HTR-8/SVneo (cell line): ENCODE measurements around the gene PTP4A1.
"Not testable (repeated sequence)": the region's sequence is repeated elsewhere in the genome, so short reads cannot be mapped to it uniquely, and the experiment has no call there.

Experiments used
- DNase-seq: peaks from one replicate; pipeline ENCODE4 v3.0.0; 2011; ENCODE audit warnings: low spot score, mixed read lengths; ENCODE audit not compliant: insufficient read length
- FAIRE-seq: peaks from 2 replicates; lab custom pipeline; 2011; peaks lifted over from hg19 to GRCh38; lab: Jason Lieb, UNC

PTP4A1 gene

GRCh38 chr6:63579937-63580703, 7.8 kb downstream of the PTP4A1 start:
- DNase-seq (no peak), FAIRE-seq (no peak)

DNA sequence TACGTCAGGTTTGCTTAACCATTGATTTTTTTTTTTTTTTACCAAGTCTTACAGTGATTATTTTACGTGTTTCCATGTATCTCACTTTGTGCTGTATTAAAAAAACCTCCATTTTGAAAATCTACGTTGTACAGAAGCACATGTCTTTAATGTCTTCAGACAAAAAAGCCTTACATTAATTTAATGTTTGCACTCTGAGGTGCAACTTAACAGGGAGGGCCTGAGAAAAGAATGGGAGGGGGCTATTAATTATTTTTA, 8.4 kb downstream of the PTP4A1 start:
- no peak for FAIRE-seq

GRCh38 chr6:63581355-63582013, 9.2 kb downstream of the PTP4A1 start:
- FAIRE-seq = no peak
- DNase-seq = no peak

More for the DNA sequence above, 8.4 kb downstream of the PTP4A1 start:
- DNase-seq = no peak

- DNase-seq (no peak), FAIRE-seq (no peak)
These were observed 10.4 kb downstream of the PTP4A1 start for GRCh38 chr6:63582579-63583231.

GRCh38 chr6:63584125-63584514, 11.8 kb downstream of the PTP4A1 start:
- DNase-seq (no peak), FAIRE-seq (no peak)

- no peak for FAIRE-seq
- DNase-seq = no peak
These were observed 12.3 kb downstream of the PTP4A1 start for GRCh38 chr6:63584566-63584965.

DNA sequence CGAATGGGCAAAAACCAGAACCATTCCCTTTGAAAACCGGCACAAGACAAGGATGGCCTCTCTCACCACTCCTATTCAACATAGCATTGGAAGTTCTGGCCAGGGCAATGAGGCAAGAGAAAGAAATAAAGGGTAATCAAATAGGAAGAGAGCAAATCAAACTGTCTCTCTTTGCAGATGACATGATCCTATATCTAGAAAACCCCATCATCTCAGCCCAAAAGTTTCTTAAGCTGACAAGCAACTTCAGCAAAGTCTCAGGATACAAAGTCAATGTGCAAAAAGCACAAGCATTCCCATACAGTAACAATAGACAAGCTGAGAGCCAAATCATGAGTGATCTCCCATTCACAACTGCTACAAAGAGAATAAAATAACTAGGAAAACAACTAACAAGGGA, 13.4 kb downstream of the PTP4A1 start:
- not testable (repeated sequence) for DNase-seq, FAIRE-seq

GRCh38 chr6:63589952-63590411, 17.7 kb downstream of the PTP4A1 start:
- DNase-seq (no peak), FAIRE-seq (no peak)

- no peak for DNase-seq
- FAIRE-seq = no peak
These were observed 20.6 kb downstream of the PTP4A1 start for GRCh38 chr6:63592886-63593285.

GRCh38 chr6:63597141-63598048, 25.1 kb downstream of the PTP4A1 start:
- no peak for FAIRE-seq

GRCh38 chr6:63598049-63599036, 26.1 kb downstream of the PTP4A1 start:
- DNase-seq (peak; percentile 69), FAIRE-seq (peak; percentile 74)

More at GRCh38 chr6:63597141-63598048, 25.1 kb downstream of the PTP4A1 start:
- DNase-seq = no peak

- DNase-seq (no peak), FAIRE-seq (no peak)
These were observed 27.0 kb downstream of the PTP4A1 start for GRCh38 chr6:63599243-63599642.

DNA sequence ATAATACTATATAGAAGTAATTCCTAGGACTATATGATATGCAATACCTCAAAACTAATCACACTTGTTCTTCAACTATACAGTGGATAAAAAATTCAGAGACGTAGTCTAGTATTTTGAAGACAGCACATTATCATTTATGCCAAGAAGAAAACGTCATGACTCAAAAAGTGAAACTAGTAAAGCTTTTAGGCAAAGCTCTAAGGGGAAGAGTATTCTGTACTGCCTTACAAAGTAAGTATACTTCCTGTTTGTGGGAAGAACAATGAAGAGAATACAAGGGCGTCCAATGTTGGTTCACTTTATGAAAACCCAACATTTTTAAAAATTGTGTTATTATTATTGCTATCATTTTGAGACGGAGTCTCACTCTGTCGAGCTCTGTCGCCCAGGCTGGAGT, 27.9 kb downstream of the PTP4A1 start:
- DNase-seq (no peak), FAIRE-seq (no peak)

- FAIRE-seq (no peak), DNase-seq (no peak)
These were observed 37.0 kb downstream of the PTP4A1 start for GRCh38 chr6:63609231-63609630.

DNA sequence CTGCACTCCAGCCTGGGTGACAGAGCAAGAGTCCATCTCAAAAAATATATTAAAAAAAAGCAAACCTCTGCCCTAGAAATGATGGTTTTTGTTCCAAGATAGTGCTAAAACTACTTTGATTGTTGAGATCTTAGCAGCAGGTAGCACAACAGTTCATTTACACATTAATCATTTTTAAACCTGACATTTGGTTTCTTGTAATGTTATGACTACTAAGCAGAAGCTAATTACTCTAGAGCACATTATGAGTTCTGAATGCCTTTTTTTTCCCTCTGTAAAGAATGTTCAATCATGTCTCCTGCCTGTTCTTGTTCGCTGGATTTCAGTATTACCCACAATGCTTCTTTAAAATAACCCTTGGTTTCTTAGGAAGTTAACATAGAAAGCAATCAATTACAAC, 38.7 kb downstream of the PTP4A1 start:
- no peak for DNase-seq
- no peak for FAIRE-seq

GRCh38 chr6:63611560-63611959, 39.3 kb downstream of the PTP4A1 start:
- no peak for FAIRE-seq
- no peak for DNase-seq

GRCh38 chr6:63615590-63615989, 43.3 kb downstream of the PTP4A1 start:
- FAIRE-seq = no peak

More at GRCh38 chr6:63615590-63615989, 43.3 kb downstream of the PTP4A1 start:
- DNase-seq = no peak
